WTC11 (cell line): ENCODE measurements around the gene CACNB4. TPM values are rescaled to one million over a fixed set of nuclear protein-coding genes. Genes with fewer than 3 reads are reported as not detected.
"Not testable (repeated sequence)": the region's sequence is repeated elsewhere in the genome, so short reads cannot be mapped to it uniquely, and the experiment has no call there.

Source experiments
- ATAC-seq: fragments of 200-7000 bp; cut with Tn5 transposase; 2 replicates; pipeline ENCODE4 v1.10.0; 2021; ENCODE audit warnings: mild to moderate bottlenecking, moderate library complexity
- CTCF ChIA-PET: fragments of 300-600 bp; sonication (Branson Sonifier 250); formaldehyde crosslinking; loops from one replicate; lab custom pipeline; 2021; ENCODE audit warnings: antibody characterized with exemption; lab: Charles Lee
- POLR2A ChIA-PET: fragments of 350-600 bp; sonication (Branson Sonifier 250); formaldehyde crosslinking; loops from one replicate; lab custom pipeline; 2021; ENCODE audit warnings: antibody characterized with exemption; lab: Charles Lee
- DNase-seq: peaks from one replicate; pipeline ENCODE4 v3.0.0; 2021; ENCODE audit warnings: low spot score
- H3K27ac Mint-ChIP-seq: 2 replicates; pipeline ENCODE4 v1.8.0; 2021; ENCODE audit warnings: mixed read lengths
- H3K27me3 Mint-ChIP-seq: 2 replicates; pipeline ENCODE4 v1.8.0; 2021; ENCODE audit warnings: low read depth, mild to moderate bottlenecking, moderate library complexity, mixed read lengths
- H3K36me3 Mint-ChIP-seq: 2 replicates; pipeline ENCODE4 v1.8.0; 2021; ENCODE audit warnings: mixed read lengths
- H3K4me1 Mint-ChIP-seq: 2 replicates; pipeline ENCODE4 v1.8.0; 2022; ENCODE audit warnings: mixed read lengths
- H3K4me3 Mint-ChIP-seq: 2 replicates; pipeline ENCODE4 v1.8.0; 2021; ENCODE audit warnings: mild to moderate bottlenecking, moderate library complexity, mixed read lengths
- H3K9me3 Mint-ChIP-seq: 2 replicates; pipeline ENCODE4 v1.8.0; 2021; ENCODE audit warnings: mixed read lengths
- GABPB1 ChIP-seq: sonication (generic); formaldehyde crosslinking; IDR thresholded peaks from 2 replicates; pipeline ENCODE4 v1.8.1; 2023; ENCODE audit warnings: mild to moderate bottlenecking, missing genetic modification reagents
- GRHL2 ChIP-seq: fragments of 250-450 bp; sonication (Bioruptor Pico); IDR thresholded peaks from 2 replicates; pipeline ENCODE4 v1.8.0; 2022; ENCODE audit warnings: mild to moderate bottlenecking, moderate library complexity; ENCODE audit not compliant: insufficient replicate concordance, severe bottlenecking
- NFATC4 ChIP-seq: fragments of 250-450 bp; sonication (Bioruptor Pico); IDR thresholded peaks from 2 replicates; pipeline ENCODE4 v1.9.0; 2021; ENCODE audit warnings: mild to moderate bottlenecking
- NR1H2 ChIP-seq: sonication (generic); formaldehyde crosslinking; IDR thresholded peaks from 2 replicates; pipeline ENCODE4 v1.9.0; 2021; ENCODE audit warnings: mild to moderate bottlenecking, moderate library complexity, missing genetic modification reagents
- NR3C1 ChIP-seq: sonication (generic); formaldehyde crosslinking; conservative IDR thresholded peaks from 2 replicates; pipeline ENCODE4 v1.8.1; 2023; ENCODE audit warnings: low read depth, mild to moderate bottlenecking, missing genetic modification reagents
- OVOL2 ChIP-seq: fragments of 250-450 bp; sonication (Bioruptor Pico); IDR thresholded peaks from 2 replicates; pipeline ENCODE4 v1.9.0; 2021; ENCODE audit warnings: mild to moderate bottlenecking, borderline replicate concordance
- TEAD1 ChIP-seq: sonication (generic); formaldehyde crosslinking; IDR thresholded peaks from 2 replicates; pipeline ENCODE4 v1.8.0; 2022; ENCODE audit warnings: mild to moderate bottlenecking, missing genetic modification reagents
- TP53 ChIP-seq: sonication (generic); formaldehyde crosslinking; IDR thresholded peaks from 2 replicates; pipeline ENCODE4 v1.8.1; 2023; ENCODE audit warnings: mild to moderate bottlenecking, missing genetic modification reagents
- ZNF423 ChIP-seq: fragments of 250-450 bp; sonication (Bioruptor Pico); IDR thresholded peaks from 2 replicates; pipeline ENCODE4 v2.1.2; 2022; ENCODE audit warnings: mild to moderate bottlenecking, moderate library complexity
- total RNA-seq: library from RNA; stranded (reverse); gene quantifications from 3 replicates; pipeline ENCODE4 v1.2.3, GENCODE V29; 2021
- TF ChIP-seq, protein P1 (sequence below): sonication (generic); formaldehyde crosslinking; conservative IDR thresholded peaks from 2 replicates; pipeline ENCODE4 v1.8.1; 2022; ENCODE audit warnings: mild to moderate bottlenecking, missing genetic modification reagents
- TF ChIP-seq, protein P2 (sequence below): fragments of 250-450 bp; sonication (Bioruptor Pico); IDR thresholded peaks from 2 replicates; pipeline ENCODE4 v1.9.0; 2021; ENCODE audit warnings: moderate library complexity, mild to moderate bottlenecking, inconsistent platforms, borderline replicate concordance
- TF ChIP-seq, protein P3 (sequence below): fragments of 200-600 bp; IDR thresholded peaks from 2 replicates; pipeline ENCODE4 v1.8.0; 2022; ENCODE audit warnings: antibody characterized with exemption
- TF ChIP-seq, protein P4 (sequence below): sonication (generic); formaldehyde crosslinking; IDR thresholded peaks from 2 replicates; pipeline ENCODE4 v1.8.0; 2023; ENCODE audit warnings: missing genetic modification reagents
- TF ChIP-seq, protein P5 (sequence below): fragments of 250-450 bp; sonication (Bioruptor Pico); IDR thresholded peaks from 2 replicates; pipeline ENCODE4 v2.1.2; 2022; ENCODE audit warnings: mild to moderate bottlenecking, moderate library complexity
- TF ChIP-seq, protein P6 (sequence below): sonication (generic); formaldehyde crosslinking; IDR thresholded peaks from 2 replicates; pipeline ENCODE4 v1.8.0; 2022; ENCODE audit warnings: missing genetic modification reagents

The CACNB4 gene
- total RNA-seq, 1 experiment from 2014 or later: 4.7 TPM

DNA sequence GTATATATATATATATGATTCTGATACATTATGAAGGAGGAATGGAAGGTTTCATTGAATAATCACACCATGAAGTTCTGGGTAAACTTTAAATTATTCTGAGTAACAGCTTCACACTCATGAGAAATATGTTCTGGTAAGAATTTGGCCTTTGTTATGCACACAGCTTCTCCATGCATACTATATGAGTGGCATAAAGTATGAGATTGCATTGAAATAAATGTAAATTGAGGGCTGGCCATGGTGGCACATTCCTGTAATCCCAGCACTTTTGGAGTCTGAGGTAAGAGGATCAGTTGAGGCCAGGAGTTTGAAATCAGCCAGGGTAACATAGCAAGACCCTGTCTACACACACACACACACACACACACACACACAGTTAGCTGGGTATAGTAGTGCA lies 220.6 kb downstream of the CACNB4 start:
- ChIA-PET CTCF (interaction anchor here (1.5 kb wide), 1 partner anchor 121 kb away, joined by 4 read pairs; no protein-coding TSS in a partner anchor), POLR2A (no interaction called here)
- Mint-ChIP-seq H3K4me3 (no peak overlapping the region), H3K27me3 (no peaks in the 10 kb centered on the region), H3K9me3 (peaks cover 6% of the 10 kb centered on the region), H3K36me3 (peaks cover 5% of the 10 kb centered on the region)
- ATAC-seq: no peak
- TF ChIP-seq, protein P1, sequence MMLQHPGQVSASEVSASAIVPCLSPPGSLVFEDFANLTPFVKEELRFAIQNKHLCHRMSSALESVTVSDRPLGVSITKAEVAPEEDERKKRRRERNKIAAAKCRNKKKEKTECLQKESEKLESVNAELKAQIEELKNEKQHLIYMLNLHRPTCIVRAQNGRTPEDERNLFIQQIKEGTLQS: no peak
- TF ChIP-seq TP53 (CRISPR knock-in tag): no peak
- TF ChIP-seq, protein P2, sequence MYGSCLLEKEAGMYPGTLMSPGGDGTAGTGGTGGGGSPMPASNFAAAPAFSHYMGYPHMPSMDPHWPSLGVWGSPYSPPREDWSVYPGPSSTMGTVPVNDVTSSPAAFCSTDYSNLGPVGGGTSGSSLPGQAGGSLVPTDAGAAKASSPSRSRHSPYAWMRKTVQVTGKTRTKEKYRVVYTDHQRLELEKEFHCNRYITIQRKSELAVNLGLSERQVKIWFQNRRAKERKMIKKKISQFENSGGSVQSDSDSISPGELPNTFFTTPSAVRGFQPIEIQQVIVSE (CRISPR knock-in tag): no peak
- TF ChIP-seq, protein P3, sequence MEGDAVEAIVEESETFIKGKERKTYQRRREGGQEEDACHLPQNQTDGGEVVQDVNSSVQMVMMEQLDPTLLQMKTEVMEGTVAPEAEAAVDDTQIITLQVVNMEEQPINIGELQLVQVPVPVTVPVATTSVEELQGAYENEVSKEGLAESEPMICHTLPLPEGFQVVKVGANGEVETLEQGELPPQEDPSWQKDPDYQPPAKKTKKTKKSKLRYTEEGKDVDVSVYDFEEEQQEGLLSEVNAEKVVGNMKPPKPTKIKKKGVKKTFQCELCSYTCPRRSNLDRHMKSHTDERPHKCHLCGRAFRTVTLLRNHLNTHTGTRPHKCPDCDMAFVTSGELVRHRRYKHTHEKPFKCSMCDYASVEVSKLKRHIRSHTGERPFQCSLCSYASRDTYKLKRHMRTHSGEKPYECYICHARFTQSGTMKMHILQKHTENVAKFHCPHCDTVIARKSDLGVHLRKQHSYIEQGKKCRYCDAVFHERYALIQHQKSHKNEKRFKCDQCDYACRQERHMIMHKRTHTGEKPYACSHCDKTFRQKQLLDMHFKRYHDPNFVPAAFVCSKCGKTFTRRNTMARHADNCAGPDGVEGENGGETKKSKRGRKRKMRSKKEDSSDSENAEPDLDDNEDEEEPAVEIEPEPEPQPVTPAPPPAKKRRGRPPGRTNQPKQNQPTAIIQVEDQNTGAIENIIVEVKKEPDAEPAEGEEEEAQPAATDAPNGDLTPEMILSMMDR: no peak
- TF ChIP-seq ZNF423: no peak
- TF ChIP-seq GRHL2 (CRISPR knock-in tag): no peak
- TF ChIP-seq GABPB1 (CRISPR knock-in tag): no peak
- TF ChIP-seq, protein P4, sequence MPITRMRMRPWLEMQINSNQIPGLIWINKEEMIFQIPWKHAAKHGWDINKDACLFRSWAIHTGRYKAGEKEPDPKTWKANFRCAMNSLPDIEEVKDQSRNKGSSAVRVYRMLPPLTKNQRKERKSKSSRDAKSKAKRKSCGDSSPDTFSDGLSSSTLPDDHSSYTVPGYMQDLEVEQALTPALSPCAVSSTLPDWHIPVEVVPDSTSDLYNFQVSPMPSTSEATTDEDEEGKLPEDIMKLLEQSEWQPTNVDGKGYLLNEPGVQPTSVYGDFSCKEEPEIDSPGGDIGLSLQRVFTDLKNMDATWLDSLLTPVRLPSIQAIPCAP (CRISPR knock-in tag): no peak
- no peak for TF ChIP-seq NR1H2 (CRISPR knock-in tag)
- TF ChIP-seq, all 79 proteins: peak for 0
- Mint-ChIP-seq H3K4me1 (peaks cover 6% of the 10 kb centered on the region), H3K27ac (no peak overlapping the region)
- DNase-seq: no peak

DNA sequence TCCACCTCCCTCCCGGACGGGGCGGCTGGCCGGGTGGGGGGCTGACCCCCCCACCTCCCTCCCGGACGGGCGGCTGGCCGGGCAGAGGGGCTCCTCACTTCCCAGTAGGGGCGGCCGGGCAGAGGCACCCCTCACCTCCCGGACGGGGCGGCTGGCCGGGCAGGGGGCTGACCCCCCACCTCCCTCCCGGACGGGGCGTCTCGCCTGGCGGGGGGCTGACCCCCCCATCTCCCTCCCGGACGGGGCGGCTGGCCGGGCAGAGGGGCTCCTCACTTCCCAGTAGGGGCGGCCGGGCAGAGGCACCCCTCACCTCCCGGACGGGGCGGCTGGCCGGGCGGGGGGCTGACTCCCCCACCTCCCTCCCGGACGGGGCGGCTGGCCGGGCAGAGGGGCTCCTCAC lies 223.2 kb downstream of the CACNB4 start:
- H3K27me3 Mint-ChIP-seq, H3K36me3 Mint-ChIP-seq, H3K4me3 Mint-ChIP-seq, POLR2A ChIA-PET, H3K9me3 Mint-ChIP-seq, CTCF ChIA-PET, H3K27ac Mint-ChIP-seq, ATAC-seq, DNase-seq, H3K4me1 Mint-ChIP-seq: not testable (repeated sequence)

DNA sequence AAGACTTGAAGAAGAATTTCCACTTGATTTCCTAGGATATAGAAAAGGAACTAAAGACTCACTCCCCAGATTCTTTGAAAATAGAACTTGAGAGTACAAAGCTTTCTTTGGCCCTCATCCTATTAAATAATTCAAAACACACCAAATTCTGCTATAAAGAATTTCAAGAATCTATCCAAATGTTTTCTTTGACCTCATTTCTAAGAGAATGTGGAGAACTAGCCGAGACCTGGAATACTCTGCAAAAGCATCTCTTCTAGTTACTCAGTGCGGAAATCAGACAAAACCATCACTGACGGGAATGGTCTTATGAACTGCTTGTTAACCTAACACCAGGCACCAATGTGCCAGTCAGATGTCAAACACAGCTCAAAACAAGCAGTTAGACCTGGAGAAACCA lies 226.4 kb downstream of the CACNB4 start:
- CTCF ChIA-PET: no interaction called here
- DNase-seq (no peak), ATAC-seq (no peak)
- TF ChIP-seq, protein P2 (CRISPR knock-in tag): no peak
- TF ChIP-seq NFATC4 (CRISPR knock-in tag): no peak
- TF ChIP-seq OVOL2 (CRISPR knock-in tag): no peak
- TF ChIP-seq TEAD1 (CRISPR knock-in tag): no peak
- no peak for TF ChIP-seq NR3C1 (CRISPR knock-in tag)
- TF ChIP-seq, protein P5, sequence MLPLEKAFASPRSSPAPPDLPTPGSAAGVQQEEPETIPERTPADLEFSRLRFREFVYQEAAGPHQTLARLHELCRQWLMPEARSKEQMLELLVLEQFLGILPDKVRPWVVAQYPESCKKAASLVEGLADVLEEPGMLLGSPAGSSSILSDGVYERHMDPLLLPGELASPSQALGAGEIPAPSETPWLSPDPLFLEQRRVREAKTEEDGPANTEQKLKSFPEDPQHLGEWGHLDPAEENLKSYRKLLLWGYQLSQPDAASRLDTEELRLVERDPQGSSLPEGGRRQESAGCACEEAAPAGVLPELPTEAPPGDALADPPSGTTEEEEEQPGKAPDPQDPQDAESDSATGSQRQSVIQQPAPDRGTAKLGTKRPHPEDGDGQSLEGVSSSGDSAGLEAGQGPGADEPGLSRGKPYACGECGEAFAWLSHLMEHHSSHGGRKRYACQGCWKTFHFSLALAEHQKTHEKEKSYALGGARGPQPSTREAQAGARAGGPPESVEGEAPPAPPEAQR: no peak
- TF ChIP-seq, protein P6, sequence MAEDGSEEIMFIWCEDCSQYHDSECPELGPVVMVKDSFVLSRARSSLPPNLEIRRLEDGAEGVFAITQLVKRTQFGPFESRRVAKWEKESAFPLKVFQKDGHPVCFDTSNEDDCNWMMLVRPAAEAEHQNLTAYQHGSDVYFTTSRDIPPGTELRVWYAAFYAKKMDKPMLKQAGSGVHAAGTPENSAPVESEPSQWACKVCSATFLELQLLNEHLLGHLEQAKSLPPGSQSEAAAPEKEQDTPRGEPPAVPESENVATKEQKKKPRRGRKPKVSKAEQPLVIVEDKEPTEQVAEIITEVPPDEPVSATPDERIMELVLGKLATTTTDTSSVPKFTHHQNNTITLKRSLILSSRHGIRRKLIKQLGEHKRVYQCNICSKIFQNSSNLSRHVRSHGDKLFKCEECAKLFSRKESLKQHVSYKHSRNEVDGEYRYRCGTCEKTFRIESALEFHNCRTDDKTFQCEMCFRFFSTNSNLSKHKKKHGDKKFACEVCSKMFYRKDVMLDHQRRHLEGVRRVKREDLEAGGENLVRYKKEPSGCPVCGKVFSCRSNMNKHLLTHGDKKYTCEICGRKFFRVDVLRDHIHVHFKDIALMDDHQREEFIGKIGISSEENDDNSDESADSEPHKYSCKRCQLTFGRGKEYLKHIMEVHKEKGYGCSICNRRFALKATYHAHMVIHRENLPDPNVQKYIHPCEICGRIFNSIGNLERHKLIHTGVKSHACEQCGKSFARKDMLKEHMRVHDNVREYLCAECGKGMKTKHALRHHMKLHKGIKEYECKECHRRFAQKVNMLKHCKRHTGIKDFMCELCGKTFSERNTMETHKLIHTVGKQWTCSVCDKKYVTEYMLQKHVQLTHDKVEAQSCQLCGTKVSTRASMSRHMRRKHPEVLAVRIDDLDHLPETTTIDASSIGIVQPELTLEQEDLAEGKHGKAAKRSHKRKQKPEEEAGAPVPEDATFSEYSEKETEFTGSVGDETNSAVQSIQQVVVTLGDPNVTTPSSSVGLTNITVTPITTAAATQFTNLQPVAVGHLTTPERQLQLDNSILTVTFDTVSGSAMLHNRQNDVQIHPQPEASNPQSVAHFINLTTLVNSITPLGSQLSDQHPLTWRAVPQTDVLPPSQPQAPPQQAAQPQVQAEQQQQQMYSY (CRISPR knock-in tag): no peak
- H3K4me3 Mint-ChIP-seq: no peak overlapping the region
- H3K27me3 Mint-ChIP-seq: no peaks in the 10 kb centered on the region
- peaks cover 6% of the 10 kb centered on the region for H3K9me3 Mint-ChIP-seq
- H3K27ac Mint-ChIP-seq: no peak overlapping the region
- POLR2A ChIA-PET: no interaction called here
- H3K4me1 Mint-ChIP-seq: peaks cover 7% of the 10 kb centered on the region; the same call in 1 of the 2 replicates
- H3K36me3 Mint-ChIP-seq: peaks cover 5% of the 10 kb centered on the region
